IPS DF 4.7 (cell line): ENCODE data around the gene NKD2.

Experiments used
- DNase-seq: peaks from one replicate; pipeline ENCODE4 v3.0.0-alpha.2; 2013; ENCODE audit warnings: low spot score; ENCODE audit errors: extremely low read depth

The NKD2 gene

DNA sequence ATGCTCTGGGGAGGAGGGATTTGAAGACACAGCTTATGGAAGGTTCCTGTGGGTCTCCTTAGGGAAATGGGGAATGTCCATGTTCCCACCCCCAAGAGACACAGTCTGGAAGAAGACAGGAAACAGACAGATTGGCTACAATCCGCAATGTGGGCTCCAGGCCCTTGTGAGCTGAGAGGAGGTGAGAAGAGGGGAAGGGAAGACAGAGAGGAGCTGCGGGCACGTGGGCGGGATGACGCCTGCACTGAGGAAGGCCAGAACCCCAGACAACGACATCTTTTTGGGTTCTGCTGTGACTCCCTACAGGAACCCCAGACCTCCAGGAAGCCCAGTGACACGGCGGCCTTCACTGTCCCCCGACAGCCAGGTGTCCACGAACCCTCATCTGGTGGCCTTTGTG, 29.9 kb upstream of the NKD2 start:
- no peak for DNase-seq

DNA sequence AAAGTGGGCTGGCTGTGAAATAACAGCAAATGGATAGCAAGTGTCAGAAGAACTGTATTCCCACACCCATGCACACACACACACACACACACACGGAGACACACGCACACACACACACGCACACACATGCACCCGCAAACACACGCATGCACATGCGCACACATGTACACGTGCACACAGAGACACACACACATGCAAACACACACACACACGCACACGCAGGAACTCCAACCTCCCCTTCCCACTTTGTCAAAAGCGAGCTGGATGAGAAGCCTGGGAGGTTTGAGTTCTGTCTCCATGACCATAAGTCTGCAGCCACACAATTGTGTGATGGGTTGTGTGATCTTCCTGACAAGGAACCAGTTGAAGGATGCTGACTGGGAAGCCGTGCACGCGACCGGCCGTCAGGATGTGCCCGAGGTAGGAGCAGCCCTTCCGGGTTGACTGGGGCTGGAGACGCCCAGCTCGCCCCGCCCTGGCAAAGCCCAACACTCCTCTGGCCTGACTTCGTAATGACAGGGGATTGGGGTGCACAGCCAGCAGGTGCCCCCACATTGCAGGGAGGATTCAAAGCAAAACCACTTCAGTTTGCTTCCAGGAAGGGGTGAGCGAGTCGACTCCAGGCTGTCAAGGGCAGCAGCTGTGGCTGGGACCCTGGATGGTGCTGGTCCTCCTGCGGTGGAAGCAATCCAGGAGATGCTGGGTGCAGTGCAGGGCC, 29.3 kb upstream of the NKD2 start:
- DNase-seq = no peak

DNA sequence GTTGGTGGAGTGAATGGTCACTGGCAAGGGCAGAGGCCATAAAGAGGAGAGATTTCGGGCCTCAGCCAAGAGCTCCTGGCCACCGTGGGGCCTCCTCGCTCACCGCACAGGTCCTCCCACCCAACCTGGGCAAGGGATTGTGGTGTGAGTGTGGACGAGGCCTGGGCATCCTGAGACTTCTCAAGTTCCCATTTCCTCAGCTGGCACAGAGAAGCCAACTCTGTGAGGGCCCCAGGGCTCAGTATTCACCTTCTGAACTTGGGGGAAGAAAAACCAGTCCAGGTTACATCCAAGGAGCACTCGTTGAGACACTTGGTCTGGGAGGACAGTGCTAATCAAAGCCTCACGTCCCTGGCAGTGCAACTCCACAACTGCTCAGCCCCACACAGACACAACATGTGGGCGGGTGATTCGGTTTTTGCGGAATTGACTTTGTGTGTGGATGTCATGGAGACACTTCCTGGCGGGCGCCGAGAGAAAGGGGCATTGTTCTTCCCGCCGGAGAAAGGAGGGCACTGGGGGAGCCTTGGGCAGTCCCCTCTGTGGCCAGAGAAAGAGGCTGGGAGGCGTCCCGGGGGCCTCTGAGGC, 28.5 kb upstream of the NKD2 start:
- DNase-seq = no peak

- no peak for DNase-seq
Observed at GRCh38 chr5:980966-981365, 27.6 kb upstream of the NKD2 start.

DNA sequence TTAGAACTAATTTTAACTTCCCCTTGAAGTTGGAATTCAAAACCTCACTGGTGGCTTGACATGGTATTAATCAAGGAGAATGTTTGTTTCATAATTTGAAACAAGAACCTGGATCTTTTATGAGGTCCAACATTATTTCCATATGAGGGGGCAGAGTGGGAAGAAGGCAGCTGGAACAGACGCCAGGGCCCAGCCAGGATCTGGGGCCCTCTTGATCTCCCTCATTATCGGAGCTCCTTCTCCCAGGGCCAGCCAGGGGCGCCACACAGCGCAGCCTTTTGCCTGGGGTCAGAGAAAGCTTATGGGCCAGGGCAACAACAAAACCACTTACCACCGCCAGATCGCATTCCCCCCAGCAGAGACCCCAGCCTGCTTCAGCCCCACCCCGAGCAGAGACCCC, 27.1 kb upstream of the NKD2 start:
- no peak for DNase-seq

DNA sequence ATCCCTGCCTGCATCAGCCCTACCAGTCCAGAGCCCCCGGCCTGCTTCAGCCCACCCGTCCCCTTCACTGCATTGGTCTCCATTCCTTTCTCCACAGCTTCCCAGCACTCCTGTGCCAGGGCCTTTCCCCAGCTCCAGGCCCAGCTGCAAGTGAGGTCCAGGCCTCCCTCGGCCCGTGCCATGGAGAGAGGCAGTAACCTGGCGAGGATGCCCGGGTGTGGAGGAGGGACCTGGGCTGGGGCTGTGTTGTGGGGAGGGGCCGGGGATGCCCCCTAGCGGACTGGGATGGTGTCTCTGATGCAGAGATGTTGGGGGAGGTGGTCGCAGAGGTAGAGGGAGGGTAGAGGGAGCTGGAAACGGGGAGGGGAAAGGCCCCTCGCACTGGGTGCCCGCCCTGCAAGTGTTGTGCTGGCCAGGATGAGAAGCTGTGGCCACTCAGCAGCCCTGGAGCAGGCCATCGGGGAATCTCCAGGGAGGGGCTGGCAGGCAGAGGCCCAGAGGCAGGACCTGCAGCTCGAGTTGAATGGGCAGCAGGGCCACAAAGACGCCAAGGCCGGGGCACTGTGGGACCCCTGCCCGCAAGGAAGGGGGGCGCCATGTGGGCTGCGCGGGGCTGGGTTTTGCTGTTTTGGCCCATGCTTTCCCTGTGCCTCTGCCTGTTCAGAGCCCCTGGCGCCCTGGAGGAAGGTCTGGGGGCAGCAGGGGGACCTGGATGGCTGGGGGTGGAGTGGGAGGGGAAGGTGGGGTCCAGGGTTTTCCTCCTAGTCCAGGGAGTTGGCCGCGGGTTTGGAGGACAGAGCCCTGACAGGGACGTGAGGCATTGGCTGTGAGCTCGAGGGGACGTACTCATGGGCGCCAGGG, 26.0 kb upstream of the NKD2 start:
- DNase-seq = no peak

- DNase-seq = no peak
Observed at GRCh38 chr5:983238-983524, 25.4 kb upstream of the NKD2 start.

- no peak for DNase-seq
Observed at GRCh38 chr5:983568-983967, 25.0 kb upstream of the NKD2 start.

DNA sequence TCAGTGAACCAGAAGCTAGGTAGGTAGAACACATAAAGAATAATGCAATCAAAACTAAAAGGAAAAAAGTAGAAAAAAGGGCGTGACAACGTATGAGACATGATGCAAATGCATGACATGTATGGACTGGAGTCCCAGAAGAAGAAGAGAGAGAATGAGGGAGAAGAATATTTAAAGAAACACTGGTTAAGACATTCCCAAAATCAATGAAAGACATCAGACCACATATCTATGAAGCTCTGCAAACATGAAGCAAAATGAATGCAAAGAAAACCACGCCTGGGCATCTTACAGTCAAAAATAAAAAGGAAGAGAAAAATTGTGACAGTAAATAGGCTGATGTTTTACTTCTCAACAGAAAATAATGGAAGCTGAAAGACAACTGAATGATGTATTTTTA, 23.8 kb upstream of the NKD2 start:
- no peak for DNase-seq

- DNase-seq = no peak
Observed at GRCh38 chr5:987761-988160, 20.8 kb upstream of the NKD2 start.

DNA sequence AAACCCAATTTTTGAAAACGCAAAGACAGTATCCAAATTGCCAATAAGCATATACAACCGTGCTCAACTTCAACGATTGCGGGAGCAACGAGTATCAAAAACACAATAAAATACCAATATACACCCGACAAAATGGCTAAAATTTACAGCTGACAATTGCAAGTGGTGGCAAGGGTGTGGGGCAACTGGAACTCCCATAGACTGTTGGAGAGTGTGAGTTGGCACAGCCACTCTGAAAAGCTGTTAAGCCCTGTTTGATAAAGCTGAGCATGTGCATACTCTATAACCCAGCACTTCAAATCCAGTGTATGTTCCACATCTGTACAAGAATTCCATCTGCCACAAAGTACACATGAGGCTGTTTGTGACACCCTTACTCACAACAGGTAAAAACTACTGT, 20.3 kb upstream of the NKD2 start:
- no peak for DNase-seq

DNA sequence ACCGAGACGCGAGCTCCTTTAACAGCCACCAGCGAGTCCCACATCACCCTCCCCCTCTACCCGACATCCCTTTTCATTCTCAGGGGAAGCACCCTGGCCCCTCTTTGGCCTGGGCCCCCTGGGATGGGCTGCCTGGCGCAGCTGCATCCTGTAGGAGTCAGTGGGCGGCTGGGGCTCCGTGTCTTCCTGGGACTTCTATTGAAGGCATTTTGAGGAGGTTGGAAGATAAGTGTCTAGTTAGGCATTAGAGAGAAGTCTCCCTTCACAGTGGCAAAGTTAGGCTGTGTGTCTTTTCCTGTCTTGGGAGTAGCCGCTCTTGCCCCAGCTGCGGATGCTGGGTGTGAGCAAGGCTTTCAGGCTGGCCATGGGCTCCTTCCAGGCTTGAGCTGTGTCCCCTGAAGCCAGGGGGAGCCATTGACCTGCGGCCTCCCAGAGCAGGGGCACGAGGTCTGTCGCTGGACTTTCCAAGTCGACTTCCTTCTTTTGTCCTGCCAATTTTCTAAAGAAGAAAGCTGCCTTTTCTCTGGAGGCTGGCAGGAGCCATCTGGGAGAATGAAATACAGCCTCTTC, 18.6 kb upstream of the NKD2 start:
- no peak for DNase-seq

GRCh38 chr5:991472-992267, 16.9 kb upstream of the NKD2 start:
- no peak for DNase-seq

GRCh38 chr5:994272-994607, 14.4 kb upstream of the NKD2 start:
- no peak for DNase-seq

- DNase-seq = no peak
Observed at GRCh38 chr5:994821-995220, 13.8 kb upstream of the NKD2 start.

GRCh38 chr5:995318-995717, 13.3 kb upstream of the NKD2 start:
- DNase-seq = no peak

- no peak for DNase-seq
Observed at GRCh38 chr5:997001-997474, 11.6 kb upstream of the NKD2 start.

GRCh38 chr5:997711-998110, 10.9 kb upstream of the NKD2 start:
- no peak for DNase-seq

- DNase-seq = no peak
Observed at GRCh38 chr5:998246-999031, 10.2 kb upstream of the NKD2 start.

DNA sequence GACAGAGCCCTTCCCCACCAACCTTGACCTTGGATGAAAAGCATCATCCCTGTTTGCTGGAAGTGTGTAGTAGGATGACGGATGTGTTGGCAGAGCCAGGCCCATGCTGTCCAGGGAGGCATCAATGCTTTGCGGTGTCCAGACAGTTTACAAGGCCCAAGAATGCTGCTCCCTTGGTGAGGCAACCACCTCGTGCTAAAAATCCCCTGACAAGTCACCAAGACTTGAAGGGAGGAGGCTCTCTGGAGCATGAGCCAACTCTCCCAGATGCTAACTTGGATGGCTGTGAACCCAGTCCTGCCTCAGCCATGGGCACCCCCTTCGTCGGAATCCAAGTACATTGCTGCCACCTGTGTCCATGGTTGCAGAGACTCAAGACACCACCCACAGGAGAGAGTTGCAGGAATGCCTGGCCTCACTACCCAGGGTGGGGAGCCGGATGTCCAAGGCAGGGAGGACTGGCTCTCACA, 9.5 kb upstream of the NKD2 start:
- no peak for DNase-seq

- DNase-seq = no peak
Observed at GRCh38 chr5:999724-1000123, 8.9 kb upstream of the NKD2 start.
